PC-3 (cell line): Measurements from ENCODE around the gene ZHX3. TPM values are rescaled to one million over a fixed set of nuclear protein-coding genes. Genes with fewer than 3 reads are reported as not detected.

Experiments
- ATAC-seq: fragments of 200-7000 bp; cut with Tn5 transposase; 2 replicates; pipeline ENCODE4 v1.9.1; 2020; ENCODE audit warnings: mild to moderate bottlenecking, moderate library complexity
- BruUV-seq: library from RNA; stranded (reverse); fragments of 400-500 nt; replicated peaks from 2 replicates; lab custom pipeline; 2021; lab: Mats Ljungman, UMichigan
- CTCF ChIA-PET: fragments of 300-600 bp; sonication (Branson Sonifier 250); formaldehyde crosslinking; loops from one replicate; lab custom pipeline; 2022; ENCODE audit warnings: antibody characterized with exemption; lab: Charles Lee
- POLR2A ChIA-PET: fragments of 300-600 bp; sonication (Branson Sonifier 250); formaldehyde crosslinking; loops from one replicate; lab custom pipeline; 2022; ENCODE audit warnings: antibody characterized with exemption; ENCODE audit not compliant: unreplicated experiment; lab: Charles Lee
- DNase-seq: peaks from one replicate; pipeline ENCODE4 v3.0.0-alpha.2; 2015
- H2AFZ ChIP-seq: fragments of 300-600 bp; sonication (generic); 2 replicates; pipeline ENCODE4 v1.6.0; 2016; ENCODE audit warnings: antibody characterized with exemption, low read length
- H3F3A ChIP-seq: fragments of 300-600 bp; sonication (generic); one replicate; pipeline ENCODE4 v1.6.0; 2017; ENCODE audit warnings: antibody characterized with exemption, low read length, control low read depth, mild to moderate bottlenecking; ENCODE audit not compliant: unreplicated experiment
- H3K27ac ChIP-seq: fragments of 300-600 bp; sonication (generic); 2 replicates; pipeline ENCODE4 v1.5.1; 2016; ENCODE audit warnings: mild to moderate bottlenecking, low read length
- H3K27me3 ChIP-seq: fragments of 300-600 bp; sonication (generic); 2 replicates; pipeline ENCODE4 v1.6.1; 2016; ENCODE audit warnings: low read length, mixed read lengths
- H3K36me3 ChIP-seq: fragments of 300-600 bp; sonication (generic); 2 replicates; pipeline ENCODE4 v1.6.1; 2016; ENCODE audit warnings: low read depth, mixed run types, low read length, mixed read lengths
- H3K4me1 ChIP-seq: fragments of 300-600 bp; sonication (generic); 2 replicates; pipeline ENCODE4 v1.5.1; 2016; ENCODE audit warnings: low read length; ENCODE audit not compliant: insufficient read depth
- H3K4me2 ChIP-seq: fragments of 300-600 bp; sonication (generic); 2 replicates; pipeline ENCODE4 v1.6.0; 2016; ENCODE audit warnings: low read length
- H3K4me3 ChIP-seq: fragments of 300-600 bp; sonication (generic); 2 replicates; pipeline ENCODE4 v1.5.1; 2016; ENCODE audit warnings: mild to moderate bottlenecking, low read length, mixed read lengths
- H3K79me2 ChIP-seq: fragments of 300-600 bp; sonication (generic); 2 replicates; pipeline ENCODE4 v1.6.1; 2017; ENCODE audit warnings: low read length, mixed read lengths
- H3K9ac ChIP-seq: fragments of 300-600 bp; sonication (generic); 2 replicates; pipeline ENCODE4 v1.6.0; 2016; ENCODE audit warnings: mild to moderate bottlenecking, low read length
- H3K9me2 ChIP-seq: fragments of 300-600 bp; sonication (generic); replicated peaks from 2 replicates; pipeline ENCODE4 v1.6.1; 2016; ENCODE audit warnings: mixed run types, low read length, mixed read lengths
- H3K9me3 ChIP-seq: fragments of 300-600 bp; sonication (generic); 2 replicates; pipeline ENCODE4 v1.6.1; 2016; ENCODE audit warnings: low read length, mixed read lengths
- H4K20me1 ChIP-seq: fragments of 300-600 bp; sonication (generic); 2 replicates; pipeline ENCODE4 v1.6.1; 2016; ENCODE audit warnings: low read length, mixed read lengths
- EZH2 ChIP-seq: fragments of 300-600 bp; sonication (generic); IDR thresholded peaks from one replicate; pipeline ENCODE4 v1.6.1; 2017; ENCODE audit warnings: antibody characterized with exemption, mild to moderate bottlenecking, low read length; ENCODE audit not compliant: unreplicated experiment
- EZH2phosphoT487 ChIP-seq: fragments of 300-600 bp; sonication (generic); IDR thresholded peaks from 2 replicates; pipeline ENCODE4 v1.6.1; 2018; ENCODE audit warnings: mild to moderate bottlenecking, antibody characterized with exemption, low read length, borderline replicate concordance
- intact Hi-C: fragments of 100-400 bp; cut with micrococcal nuclease; formaldehyde crosslinking; loops from 2 replicates; pipeline ENCODE4 v1.9.0; 2023
- total RNA-seq: library from RNA; depleted of rRNA; stranded (reverse); fragments of >200 nt; gene quantifications from 2 replicates; pipeline ENCODE4 v1.2.3, GENCODE V29; 2014
- TF ChIP-seq, protein P1 (sequence below): fragments of 300-600 bp; sonication (generic); conservative IDR thresholded peaks from 2 replicates; pipeline ENCODE4 v1.5.1; 2017; ENCODE audit warnings: antibody characterized with exemption, low read depth, mild to moderate bottlenecking, low read length

The ZHX3 gene
- total RNA-seq, 1 experiment from 2014 or later = 14.0 TPM

DNA sequence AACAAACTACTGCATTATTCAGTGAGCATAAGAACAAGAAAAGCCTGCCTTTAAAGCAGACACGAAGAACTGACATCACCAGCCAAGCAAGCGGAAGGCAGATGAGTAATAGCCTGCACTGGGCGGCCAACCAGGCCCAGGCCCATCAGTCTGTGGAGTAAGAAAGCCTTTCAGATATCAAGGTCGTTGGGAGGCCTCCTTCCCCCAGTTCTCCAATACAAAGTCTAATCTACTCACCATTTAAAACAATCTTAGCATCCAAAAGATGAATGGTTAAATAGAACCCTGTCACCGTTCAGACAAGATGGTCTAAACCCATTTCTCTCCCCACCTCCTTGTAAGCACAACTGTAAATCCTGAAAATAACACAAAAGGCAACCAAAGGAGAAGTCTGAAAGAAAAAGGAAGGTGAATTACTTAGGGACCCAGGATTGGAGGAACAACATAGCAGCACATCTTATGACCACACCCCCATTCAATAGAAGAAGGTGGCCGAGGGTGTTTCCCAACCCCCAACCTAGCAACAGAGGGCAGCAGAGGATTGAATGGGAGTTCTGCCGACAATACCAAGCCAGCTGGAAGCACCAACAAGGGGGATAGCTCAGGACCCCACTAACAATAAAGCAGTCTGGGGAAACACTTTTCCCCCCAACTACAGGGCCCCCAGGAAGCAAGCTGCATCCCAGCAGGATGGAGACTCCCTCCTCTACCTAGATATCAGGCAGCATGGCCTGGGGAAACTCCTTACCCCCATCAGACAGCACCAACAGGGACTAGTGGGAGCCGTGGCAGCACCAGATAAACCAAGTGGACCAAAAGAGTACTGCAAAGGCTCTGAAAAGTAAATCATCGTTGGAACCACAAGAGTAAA is 67.9 kb downstream of the ZHX3 start:
- no peak for TF ChIP-seq EZH2phosphoT487
- TF ChIP-seq, protein P1, sequence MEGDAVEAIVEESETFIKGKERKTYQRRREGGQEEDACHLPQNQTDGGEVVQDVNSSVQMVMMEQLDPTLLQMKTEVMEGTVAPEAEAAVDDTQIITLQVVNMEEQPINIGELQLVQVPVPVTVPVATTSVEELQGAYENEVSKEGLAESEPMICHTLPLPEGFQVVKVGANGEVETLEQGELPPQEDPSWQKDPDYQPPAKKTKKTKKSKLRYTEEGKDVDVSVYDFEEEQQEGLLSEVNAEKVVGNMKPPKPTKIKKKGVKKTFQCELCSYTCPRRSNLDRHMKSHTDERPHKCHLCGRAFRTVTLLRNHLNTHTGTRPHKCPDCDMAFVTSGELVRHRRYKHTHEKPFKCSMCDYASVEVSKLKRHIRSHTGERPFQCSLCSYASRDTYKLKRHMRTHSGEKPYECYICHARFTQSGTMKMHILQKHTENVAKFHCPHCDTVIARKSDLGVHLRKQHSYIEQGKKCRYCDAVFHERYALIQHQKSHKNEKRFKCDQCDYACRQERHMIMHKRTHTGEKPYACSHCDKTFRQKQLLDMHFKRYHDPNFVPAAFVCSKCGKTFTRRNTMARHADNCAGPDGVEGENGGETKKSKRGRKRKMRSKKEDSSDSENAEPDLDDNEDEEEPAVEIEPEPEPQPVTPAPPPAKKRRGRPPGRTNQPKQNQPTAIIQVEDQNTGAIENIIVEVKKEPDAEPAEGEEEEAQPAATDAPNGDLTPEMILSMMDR = peak; percentile 64
- Histone ChIP-seq H4K20me1 (no peaks in the 10 kb centered on the region), H3K4me3 (peak overlapping the region; percentile 26; the same call in 1 of the 2 replicates), H3K27me3 (no peaks in the 10 kb centered on the region), H3K9ac (peak overlapping the region; percentile 22; the same call in 1 of the 2 replicates), H3K9me2 (no peaks in the 10 kb centered on the region), H3K27ac (peak overlapping the region; percentile 81), H3K36me3 (no peaks in the 10 kb centered on the region), H3K79me2 (no peaks in the 10 kb centered on the region), H2AFZ (0 out of 2 replicates have a peak overlapping the region, but pooled peaks have one; percentile 6), H3K4me1 (peaks cover 23% of the 10 kb centered on the region), H3F3A (peaks cover 5% of the 10 kb centered on the region), H3K4me2 (peak overlapping the region; percentile 74), H3K9me3 (no peaks in the 10 kb centered on the region)
- ATAC-seq = peak; percentile 90
- ChIA-PET POLR2A (interaction anchor here (0.5 to 0.8 kb wide), 2 partner anchors 12 to 24 kb away, joined by 3 to 6 read pairs; no protein-coding TSS in a partner anchor), CTCF (no interaction called here)
- intact Hi-C loops = loop anchor here (1.0 to 2.0 kb wide), 2 partner anchors 67 to 91 kb away; partner anchors contain the start of genes LPIN3 and ZHX3
- TSS peak; percentile 92 for BruUV-seq
- peak; percentile 83 for DNase-seq

DNA sequence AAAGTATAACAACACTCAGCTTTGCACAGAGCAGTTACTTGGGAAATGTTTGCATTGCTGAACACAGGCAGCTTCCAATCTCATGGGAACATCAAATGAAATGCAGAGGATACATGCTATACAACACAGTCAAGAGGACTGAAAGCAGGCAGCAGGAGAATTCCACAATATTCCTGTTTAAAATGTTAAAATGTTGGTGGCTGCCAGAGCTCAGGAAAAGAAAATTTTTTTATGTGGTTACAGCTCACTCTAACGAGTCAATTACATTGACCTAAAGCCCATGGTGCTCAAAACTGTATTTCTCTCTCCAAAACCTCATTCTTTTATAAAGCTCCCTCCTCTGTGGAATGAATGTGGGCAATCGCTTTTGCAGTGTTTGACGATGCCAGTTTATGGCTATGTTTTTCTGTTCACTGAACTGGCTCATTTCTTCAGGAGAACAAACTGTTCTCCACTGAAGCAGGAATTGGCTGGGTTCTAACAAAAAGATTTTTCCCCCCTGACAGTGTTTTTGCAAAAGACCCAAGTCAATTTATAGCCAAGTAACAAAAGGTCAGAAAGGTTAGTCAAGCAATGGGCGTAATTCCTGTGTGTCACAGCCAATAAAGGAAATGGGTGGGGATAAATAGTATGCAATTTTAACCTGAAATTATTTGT is 69.0 kb downstream of the ZHX3 start:
- Histone ChIP-seq H3K79me2 (no peaks in the 10 kb centered on the region), H3K9me2 (no peaks in the 10 kb centered on the region), H3F3A (peaks cover 5% of the 10 kb centered on the region), H3K4me2 (peak overlapping the region; percentile 74), H4K20me1 (no peaks in the 10 kb centered on the region), H2AFZ (no peak overlapping the region), H3K4me3 (peak overlapping the region; percentile 26; the same call in 1 of the 2 replicates), H3K4me1 (peaks cover 23% of the 10 kb centered on the region), H3K9me3 (no peaks in the 10 kb centered on the region), H3K36me3 (no peaks in the 10 kb centered on the region), H3K27ac (peak overlapping the region; percentile 81), H3K9ac (0 out of 2 replicates have a peak overlapping the region, but pooled peaks have one; percentile 22), H3K27me3 (no peaks in the 10 kb centered on the region)
- CTCF ChIA-PET = interaction anchor here (1.0 kb wide), 1 partner anchor 71 kb away, joined by 3 read pairs; no protein-coding TSS in a partner anchor
- BruUV-seq = TSS peak; percentile 31
- TF ChIP-seq, protein P1 = no peak
- TF ChIP-seq EZH2phosphoT487 = no peak
- no peak for TF ChIP-seq EZH2
- intact Hi-C loops = loop anchor here (1.0 to 2.0 kb wide), 3 partner anchors 15 to 92 kb away; partner anchors contain the start of genes LPIN3 and ZHX3
- DNase-seq = peak; percentile 31
- POLR2A ChIA-PET = no interaction called here
- peak; percentile 50 for ATAC-seq
